HG02798 (cell line): ENCODE results near the gene RYR3.
"Not testable (repeated sequence)": the region's sequence is repeated elsewhere in the genome, so short reads cannot be mapped to it uniquely, and the experiment has no call there.

Experiments used
- ATAC-seq: cut with Tn5 transposase; IDR thresholded peaks from one replicate; pipeline ENCODE4 v1.9.1; 2021; ENCODE audit warnings: mild to moderate bottlenecking; ENCODE audit not compliant: unreplicated experiment, poor library complexity

RYR3 gene

GRCh38 chr15:33561407-33561806 is 250.6 kb downstream of the RYR3 start:
- no peak for ATAC-seq

GRCh38 chr15:33561967-33562366 is 251.2 kb downstream of the RYR3 start:
- ATAC-seq: no peak

- no peak for ATAC-seq
Measured at GRCh38 chr15:33565094-33565493, 254.3 kb downstream of the RYR3 start.

DNA sequence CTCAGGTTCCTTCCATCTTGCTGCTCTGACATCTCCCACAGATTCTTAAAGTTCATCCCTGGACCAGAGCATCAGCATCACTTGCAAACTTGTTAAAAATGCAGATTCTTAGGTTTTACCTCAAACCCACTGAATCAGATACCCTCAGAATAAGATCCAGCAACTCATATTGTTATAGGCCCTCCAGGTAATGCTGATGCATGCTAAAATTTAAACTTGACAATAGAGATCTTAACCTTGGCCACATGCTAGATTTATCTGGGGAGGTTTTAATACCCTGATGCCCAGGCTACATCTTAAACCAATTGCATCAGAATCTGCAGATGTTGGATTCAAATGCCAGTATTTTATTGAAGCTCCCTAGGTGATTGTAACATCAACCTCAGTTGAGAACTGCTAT is 256.9 kb downstream of the RYR3 start:
- no peak for ATAC-seq

DNA sequence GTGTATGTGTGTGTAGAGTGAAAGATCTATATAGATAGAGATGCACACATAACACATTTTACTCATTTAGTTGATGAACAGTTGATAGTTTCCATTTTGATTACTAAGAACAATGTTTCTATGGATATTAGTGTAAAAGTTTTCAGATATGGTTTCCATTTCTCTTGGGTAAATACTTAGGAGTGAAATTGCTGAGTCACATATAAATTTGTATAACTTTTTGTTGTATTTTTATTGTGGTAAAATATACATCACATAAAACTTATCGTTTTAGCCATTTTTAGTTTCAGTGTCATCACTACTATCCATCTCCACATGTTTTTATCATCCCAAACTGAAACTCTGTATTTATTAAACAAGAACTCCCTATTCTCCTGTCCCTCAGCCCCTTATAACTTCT is 258.3 kb downstream of the RYR3 start:
- no peak for ATAC-seq

- ATAC-seq: not testable (repeated sequence)
Measured at GRCh38 chr15:33577911-33578310, 267.1 kb downstream of the RYR3 start.

DNA sequence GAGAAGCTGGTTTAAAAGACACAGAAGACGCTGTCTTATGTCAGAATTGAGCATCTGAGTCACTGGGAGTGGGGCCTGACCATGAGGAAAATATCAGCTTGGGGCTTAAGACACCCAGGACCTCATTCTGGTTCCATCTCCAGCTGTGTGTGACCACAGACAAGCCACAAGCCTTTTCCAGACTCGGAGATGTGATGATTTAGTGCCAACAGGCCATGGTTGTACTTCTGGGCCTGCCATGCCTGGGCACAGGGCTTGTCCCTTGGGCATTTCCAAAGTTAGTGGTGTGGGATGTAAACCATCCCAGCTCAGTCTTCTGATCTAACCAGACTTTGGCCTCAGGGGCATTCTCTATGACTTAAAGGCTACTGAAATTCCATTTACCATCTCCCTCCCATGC is 269.8 kb downstream of the RYR3 start:
- ATAC-seq: no peak

- ATAC-seq: no peak
Measured at GRCh38 chr15:33581032-33581431, 270.3 kb downstream of the RYR3 start.

- ATAC-seq: no peak
Measured at GRCh38 chr15:33584797-33585196, 274.0 kb downstream of the RYR3 start.

- ATAC-seq: no peak
Measured at GRCh38 chr15:33586786-33587697, 276.3 kb downstream of the RYR3 start.

- ATAC-seq: no peak
Measured at GRCh38 chr15:33587773-33588172, 277.0 kb downstream of the RYR3 start.

DNA sequence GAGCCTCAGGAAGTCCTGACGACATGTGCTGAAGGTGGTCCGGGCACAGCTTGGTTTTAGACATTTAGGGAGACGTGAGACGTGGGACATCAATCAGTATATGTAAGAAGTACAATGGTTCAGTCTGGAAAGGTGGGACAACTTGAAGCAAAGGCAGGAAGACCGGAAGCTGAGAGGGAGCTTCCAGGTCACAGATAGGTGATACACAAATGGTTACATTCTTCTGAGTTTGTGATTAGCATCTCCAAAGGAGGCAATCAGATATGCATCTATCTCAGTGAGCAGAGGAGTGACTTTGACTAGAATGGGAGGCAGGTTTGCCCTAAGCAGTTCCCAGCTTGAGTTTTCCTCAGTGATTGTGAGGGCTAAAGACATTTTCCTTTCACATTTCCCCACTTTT is 282.1 kb downstream of the RYR3 start:
- ATAC-seq: no peak

DNA sequence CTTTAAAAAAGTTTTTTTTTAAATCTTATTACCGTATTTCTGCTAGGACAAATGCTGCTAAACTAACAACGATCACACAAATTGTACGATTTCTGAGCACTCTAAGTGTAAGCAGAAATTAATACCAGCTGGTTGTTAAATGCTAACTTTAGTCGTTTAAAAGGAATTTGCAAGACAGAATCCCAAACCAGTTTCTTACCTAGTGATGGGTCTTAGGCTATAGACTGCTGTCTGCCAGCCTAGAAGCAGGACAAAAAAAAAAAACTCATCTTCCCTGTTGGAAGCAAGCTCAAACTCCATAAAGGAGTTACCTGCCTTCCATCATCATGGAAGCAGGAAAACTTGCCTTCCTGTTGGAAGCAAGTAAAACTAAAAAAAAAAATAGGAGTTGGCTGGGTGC is 287.6 kb downstream of the RYR3 start:
- ATAC-seq: not testable (repeated sequence)

- ATAC-seq: no peak
Measured at GRCh38 chr15:33600212-33600611, 289.4 kb downstream of the RYR3 start.

- no peak for ATAC-seq
Measured at GRCh38 chr15:33601461-33601860, 290.7 kb downstream of the RYR3 start.

- no peak for ATAC-seq
Measured at GRCh38 chr15:33608714-33609113, 297.9 kb downstream of the RYR3 start.

GRCh38 chr15:33612721-33613304 is 302.0 kb downstream of the RYR3 start:
- no peak for ATAC-seq

DNA sequence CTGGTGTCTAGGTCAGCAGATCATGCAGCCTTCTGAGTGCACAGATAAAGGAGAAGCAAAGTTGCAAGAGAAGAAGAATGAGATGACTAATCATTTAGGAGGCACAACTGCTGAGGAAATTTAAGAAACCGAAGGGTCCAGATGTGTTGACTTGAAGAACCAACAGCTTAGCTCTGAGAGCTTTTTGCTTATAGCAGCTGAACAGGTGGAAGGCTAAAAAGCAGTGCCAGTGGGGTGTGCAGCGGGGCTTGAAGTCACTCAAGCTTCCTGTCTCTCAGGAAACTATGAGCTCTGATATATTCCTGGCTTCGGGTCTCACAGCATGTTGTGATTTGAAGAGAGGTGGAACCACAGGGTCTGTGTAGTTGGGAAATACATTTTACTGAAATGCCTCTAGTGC is 305.7 kb downstream of the RYR3 start:
- no peak for ATAC-seq

DNA sequence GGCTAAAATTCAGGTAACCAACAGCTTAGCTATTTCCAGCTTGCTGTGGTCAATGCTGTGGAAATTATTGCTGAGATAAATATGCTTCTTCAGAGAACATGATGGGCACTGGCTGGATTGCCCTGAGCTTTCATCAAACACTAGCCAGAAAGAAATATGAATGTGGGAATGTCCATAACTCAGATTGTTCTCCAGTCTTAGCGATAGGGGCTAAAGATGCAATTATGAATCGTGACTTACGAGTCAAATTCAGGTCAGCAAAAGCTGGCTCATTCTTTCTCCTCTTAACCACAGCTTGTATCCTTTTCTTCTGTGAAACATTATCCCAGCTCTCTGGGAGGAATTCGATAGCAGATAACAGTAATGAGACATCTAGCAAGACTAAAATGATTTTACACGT is 307.6 kb downstream of the RYR3 start:
- ATAC-seq: no peak

- ATAC-seq: no peak
Measured at GRCh38 chr15:33621141-33621540, 310.4 kb downstream of the RYR3 start.

DNA sequence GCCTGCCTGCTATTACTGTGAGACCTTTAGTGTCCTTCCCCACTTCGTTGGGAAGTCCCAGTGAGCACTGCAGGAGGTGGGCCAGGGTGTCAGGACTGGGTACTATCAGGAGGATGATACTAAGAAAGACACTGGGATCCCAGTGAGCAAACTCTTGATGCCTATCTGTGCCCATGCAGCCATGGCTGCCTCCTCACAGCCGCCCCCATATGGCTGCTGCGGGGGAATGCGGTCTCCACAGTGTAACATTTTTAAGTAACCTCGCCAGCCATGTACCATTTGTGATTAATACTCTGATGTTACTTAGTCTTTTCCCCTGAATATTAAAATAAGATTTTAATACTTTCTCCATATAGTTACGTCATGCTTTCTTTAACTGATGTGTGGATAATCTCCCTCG is 312.2 kb downstream of the RYR3 start:
- ATAC-seq: no peak

DNA sequence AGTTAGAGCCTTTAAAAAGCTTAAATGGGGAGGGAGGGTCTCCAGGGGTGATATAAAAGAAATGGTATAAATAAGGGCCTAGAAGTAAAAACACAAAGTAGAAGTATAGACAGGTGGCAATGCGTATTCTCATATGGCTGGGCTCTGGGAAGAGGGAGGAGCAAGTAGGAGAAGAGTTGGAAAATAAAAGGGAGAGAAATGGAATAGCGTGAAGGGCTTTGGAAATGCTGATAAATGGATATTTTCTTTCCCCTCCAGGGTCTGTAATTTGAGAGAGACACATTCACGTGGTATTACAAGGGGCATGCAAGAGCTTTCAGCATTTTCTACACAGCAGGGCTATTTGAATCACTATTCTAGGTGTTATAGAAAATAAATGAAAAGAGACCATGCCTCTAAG is 313.7 kb downstream of the RYR3 start:
- no peak for ATAC-seq
